ENCODE data around the gene BRIP1.

The BRIP1 gene

DNA sequence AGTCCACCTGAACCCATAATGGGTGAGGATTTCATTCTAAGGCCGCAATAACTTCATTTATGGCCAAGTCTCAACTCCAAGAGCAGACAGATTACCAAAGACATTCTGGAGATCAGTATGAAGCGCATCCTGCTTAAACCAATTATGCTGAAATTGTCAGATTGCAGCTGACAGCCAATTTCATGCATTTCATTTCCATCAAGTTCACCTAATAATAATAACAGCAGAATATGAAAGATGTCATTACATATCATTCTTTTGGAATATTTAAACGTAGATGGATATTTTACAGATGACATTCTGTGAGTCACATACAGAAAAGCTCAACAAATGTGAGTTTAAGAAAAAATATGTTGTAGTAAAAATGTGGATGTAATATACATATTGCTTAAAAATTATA is 217.4 kb downstream of the BRIP1 start:
- H3K27ac ChIP-seq, result no peak overlapping the region
- TF ChIP-seq, protein P1, sequence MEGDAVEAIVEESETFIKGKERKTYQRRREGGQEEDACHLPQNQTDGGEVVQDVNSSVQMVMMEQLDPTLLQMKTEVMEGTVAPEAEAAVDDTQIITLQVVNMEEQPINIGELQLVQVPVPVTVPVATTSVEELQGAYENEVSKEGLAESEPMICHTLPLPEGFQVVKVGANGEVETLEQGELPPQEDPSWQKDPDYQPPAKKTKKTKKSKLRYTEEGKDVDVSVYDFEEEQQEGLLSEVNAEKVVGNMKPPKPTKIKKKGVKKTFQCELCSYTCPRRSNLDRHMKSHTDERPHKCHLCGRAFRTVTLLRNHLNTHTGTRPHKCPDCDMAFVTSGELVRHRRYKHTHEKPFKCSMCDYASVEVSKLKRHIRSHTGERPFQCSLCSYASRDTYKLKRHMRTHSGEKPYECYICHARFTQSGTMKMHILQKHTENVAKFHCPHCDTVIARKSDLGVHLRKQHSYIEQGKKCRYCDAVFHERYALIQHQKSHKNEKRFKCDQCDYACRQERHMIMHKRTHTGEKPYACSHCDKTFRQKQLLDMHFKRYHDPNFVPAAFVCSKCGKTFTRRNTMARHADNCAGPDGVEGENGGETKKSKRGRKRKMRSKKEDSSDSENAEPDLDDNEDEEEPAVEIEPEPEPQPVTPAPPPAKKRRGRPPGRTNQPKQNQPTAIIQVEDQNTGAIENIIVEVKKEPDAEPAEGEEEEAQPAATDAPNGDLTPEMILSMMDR (conservative IDR thresholded peaks at IDR 0.05), result no peak

- no peak overlapping the region for H3K27ac ChIP-seq
- TF ChIP-seq, protein P1 (conservative IDR thresholded peaks at IDR 0.05), result no peak
These were observed 218.2 kb downstream of the BRIP1 start for GRCh38 chr17:61644800-61645774.

- no peak overlapping the region for H3K27ac ChIP-seq
- TF ChIP-seq, protein P1 (conservative IDR thresholded peaks at IDR 0.05), result no peak
These were observed 220.6 kb downstream of the BRIP1 start for GRCh38 chr17:61642768-61643167.

DNA sequence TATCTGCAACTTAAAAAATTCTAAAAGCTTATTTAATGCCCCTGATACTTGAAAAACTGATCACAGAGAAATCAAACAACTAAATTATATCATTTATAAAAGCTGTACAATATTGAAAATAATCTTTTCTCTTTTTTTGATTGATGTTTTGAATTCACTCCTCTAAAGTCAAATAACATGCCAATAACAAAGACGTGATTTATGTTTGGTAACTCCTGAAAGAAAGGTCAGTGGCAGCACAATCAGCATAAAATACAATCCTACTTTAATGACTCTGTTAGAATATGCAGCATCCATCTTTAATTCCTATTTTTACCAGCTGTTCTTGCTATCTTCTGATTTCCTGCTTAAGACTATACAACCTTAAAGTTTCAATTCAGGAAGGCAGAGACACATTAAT is 221.6 kb downstream of the BRIP1 start:
- no peak overlapping the region for H3K27ac ChIP-seq
- TF ChIP-seq, protein P1 (conservative IDR thresholded peaks at IDR 0.05), result no peak

DNA sequence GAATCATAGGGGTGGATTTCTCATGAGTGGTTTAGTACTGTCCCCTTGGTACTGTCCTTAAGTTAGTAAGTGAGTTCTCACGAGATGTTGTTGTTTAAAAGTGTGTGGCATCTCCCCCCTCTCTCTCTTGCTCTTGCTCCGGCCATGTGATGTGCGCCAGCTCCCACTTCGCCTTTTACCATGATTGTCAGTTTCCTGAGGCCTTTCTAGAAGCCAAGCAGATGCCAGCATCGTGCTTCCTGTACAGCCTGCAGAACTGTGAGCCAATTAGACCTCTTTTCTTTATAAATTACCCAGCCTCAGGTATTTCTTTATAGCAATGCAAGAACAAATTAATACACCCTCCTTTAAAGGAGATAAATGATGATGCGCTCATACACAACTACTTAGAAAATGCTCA is 222.2 kb downstream of the BRIP1 start:
- TF ChIP-seq, protein P1 (conservative IDR thresholded peaks at IDR 0.05), result no peak
- H3K27ac ChIP-seq, result no peak overlapping the region

- no peak overlapping the region for H3K27ac ChIP-seq
- TF ChIP-seq, protein P1 (conservative IDR thresholded peaks at IDR 0.05), result no peak
These were observed 223.5 kb downstream of the BRIP1 start for GRCh38 chr17:61639818-61640217.

GRCh38 chr17:61638087-61638486 is 225.2 kb downstream of the BRIP1 start:
- no peak overlapping the region for H3K27ac ChIP-seq
- TF ChIP-seq, protein P1 (conservative IDR thresholded peaks at IDR 0.05), result no peak

All from VCaP (cell line).